GM19240 (cell line): ENCODE measurements around the gene NOS1AP.

Experiments used
- DNase-seq: peaks from one replicate; pipeline ENCODE4 v3.0.0; 2011; ENCODE audit warnings: low spot score; ENCODE audit not compliant: insufficient read length

The NOS1AP gene

DNA sequence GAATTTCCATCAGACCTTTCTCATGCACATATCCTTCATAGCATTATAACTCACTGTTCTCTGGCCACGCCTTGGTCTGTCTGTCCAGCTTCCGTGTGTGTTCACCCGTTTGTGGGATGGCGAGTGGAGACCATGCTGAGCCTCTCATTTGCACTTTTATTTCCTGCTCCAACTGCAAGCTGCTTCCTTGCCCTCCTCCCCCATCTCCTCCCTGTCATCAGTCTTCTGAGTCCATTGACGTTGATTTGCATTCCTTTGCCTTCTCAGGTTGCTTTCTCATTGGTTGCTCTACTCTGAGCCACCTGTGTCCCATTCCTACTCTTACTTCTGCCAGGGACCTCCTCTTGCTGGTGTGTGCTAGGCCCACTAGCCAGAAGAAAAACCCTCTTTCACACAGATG is 146.4 kb downstream of the NOS1AP start:
- no peak for DNase-seq

DNA sequence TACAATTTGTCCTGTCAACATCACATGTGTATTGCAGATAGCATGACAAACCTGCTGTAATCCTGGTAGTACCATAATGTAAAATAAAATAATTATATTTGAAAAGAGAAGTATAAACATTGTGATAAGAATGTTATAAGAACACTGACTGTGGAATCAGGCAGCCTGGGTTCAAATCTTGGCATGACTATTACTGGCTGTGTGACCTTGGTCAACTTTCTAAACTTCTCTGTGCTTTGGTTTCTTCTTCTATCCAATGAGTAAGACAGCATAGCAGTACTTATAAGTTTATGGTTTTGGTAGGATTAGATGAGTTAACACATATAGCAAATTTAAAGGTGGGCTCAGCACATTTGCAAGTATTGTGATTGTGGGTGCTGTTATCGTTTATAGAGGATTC is 147.1 kb downstream of the NOS1AP start:
- no peak for DNase-seq

DNA sequence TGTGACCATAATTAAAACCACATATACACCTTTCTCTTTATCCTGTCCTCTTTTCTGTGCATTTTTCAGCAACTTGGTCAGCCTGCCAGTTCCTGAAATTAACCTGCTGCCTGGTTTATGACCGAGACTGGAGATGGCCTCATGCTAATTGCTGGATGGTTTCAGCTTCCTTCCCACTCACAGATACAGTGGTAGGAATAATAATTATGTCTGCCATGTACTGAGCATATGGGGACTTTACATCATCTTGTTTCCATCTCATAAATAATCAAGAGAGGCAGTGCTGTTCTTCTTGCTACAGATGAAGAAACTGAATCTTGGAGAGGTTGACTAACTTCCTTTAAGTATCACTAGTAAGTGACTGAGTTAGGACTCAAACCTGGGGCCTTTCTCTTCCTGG is 148.2 kb downstream of the NOS1AP start:
- DNase-seq: no peak

DNA sequence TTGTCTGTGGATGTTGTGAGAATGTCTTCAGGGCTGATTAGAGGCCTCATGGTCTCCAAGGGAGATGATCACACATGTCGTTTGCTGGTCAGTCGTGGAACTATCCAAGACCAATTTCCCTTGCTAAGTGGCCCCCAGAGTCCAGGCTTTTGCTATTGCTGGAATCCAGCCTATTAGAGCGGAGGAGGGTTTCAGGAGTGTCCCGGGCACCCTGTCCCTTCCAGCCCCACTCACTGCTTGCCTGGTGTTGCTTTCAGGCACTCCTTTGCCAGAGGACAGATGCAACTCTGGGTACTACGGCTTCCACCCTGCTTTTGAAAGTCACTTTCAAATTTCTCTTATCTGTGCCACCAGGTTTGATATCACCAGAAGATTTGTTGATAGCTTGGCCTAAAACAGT is 149.1 kb downstream of the NOS1AP start:
- no peak for DNase-seq

DNA sequence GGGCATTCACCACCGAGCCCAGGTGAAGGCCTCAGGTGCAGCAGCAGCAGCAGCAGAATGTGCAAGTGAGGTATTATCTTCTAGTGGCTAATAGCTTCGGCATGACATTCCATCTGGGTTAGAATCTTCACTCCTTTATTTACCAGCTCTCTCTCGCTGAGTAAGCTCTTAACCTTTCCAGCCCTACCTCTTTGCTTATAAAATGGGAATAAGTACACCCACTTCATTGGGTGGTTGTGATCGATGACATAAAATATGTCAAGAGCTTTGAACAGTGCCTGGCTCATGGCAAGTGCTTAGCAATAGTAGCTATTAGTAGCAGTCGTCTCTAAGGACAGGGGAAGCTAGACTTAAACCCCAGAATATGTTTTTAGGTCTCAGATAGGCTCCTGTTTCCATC is 149.5 kb downstream of the NOS1AP start:
- DNase-seq: no peak

DNA sequence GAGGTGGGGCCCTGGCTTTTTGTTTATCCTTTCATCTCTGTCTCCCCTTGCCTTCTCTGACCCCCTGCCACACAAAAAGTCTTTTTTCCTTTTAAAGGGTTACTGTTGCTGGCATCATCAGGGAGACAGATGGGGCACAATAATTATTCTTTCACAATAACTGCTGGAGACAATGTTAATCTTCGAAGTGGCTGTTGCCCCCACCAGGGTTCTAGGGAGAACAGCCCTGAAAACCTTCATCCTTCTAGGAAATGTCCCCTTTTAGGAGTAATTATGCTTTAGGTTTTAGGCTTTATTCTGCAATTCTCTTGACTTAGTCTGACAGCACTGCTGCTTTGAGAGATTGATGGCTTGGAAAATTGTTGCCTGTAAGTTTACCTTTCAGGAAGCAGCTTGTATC is 150.0 kb downstream of the NOS1AP start:
- DNase-seq: no peak

DNA sequence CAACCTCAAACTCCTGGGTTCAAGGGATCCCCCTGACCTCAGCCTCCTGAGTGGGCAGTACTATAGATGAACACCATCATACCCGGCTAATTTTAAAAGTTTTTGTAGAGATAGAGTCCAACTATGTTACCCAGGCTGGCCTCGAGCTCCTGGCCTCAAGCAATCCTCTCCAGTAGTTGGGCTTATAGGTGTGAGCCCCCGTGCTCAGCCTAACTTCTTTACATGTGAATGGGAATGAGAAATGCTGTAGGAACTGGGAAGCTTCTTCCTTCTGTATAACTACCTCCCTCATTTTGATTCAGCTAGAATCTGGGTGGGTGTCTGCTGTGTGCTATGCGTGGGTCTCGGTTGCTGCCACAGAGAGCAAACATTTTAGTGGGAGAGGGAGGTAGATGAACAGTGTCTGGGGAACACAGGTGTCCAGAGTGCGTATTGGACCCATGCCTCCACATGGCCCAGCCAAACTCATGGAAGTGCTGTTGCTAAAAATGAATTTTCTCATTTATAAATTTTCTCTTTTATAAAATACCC is 150.6 kb downstream of the NOS1AP start:
- no peak for DNase-seq

DNA sequence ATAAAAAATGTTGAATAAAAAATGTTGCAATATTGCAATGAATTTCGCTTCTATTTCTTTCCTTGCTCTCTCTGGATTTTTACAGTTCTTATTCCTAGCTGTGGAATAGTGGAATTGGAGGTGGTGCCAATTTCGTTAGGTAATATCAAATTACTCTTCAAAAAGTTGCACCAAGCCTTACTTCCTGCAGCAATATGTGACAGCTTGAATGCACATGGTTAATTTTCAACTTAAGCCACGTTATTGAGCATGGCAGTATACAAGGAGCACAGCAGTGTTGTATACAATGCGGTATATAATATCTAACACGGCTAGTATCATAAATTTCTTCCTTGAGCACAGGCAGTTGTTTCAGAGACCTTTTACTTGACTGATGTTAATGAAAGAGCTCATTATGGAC is 152.5 kb downstream of the NOS1AP start:
- no peak for DNase-seq

DNA sequence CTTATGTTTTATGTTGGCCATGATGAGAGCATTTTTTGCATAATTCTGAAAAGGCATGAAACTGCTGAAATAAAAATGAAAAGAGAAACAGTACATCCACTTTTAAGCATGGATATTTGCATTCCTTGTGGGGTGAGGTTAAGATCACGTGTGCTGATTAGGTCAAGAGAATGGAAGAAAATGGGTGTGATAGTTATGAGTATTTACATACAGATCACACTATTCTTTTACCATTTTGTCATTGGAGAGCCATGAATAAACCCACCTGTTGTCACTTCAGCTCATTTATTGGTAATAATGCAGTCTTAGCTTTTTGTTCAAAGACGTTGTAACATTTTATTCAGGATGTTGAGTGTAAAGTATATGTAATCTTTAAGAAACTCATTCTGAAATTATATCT is 153.2 kb downstream of the NOS1AP start:
- no peak for DNase-seq

DNA sequence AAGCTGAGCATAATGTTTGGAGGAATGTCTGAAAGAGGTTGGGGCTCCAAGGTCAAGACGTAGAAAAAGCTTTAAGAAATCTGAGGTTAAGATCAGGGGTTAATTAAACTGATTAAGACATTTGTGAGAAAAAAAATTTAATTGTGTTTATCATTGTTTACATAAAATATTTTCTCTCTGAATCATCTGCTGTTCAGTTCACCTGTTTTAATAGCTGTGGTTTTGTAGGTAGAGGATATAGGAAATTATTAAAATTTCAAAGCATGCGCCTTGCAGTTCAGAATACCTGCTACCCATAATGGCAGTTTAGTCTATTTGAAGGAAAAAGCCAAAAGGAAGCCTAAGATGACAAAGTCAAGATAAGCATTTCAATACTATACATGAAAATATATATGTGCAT is 154.0 kb downstream of the NOS1AP start:
- no peak for DNase-seq

DNA sequence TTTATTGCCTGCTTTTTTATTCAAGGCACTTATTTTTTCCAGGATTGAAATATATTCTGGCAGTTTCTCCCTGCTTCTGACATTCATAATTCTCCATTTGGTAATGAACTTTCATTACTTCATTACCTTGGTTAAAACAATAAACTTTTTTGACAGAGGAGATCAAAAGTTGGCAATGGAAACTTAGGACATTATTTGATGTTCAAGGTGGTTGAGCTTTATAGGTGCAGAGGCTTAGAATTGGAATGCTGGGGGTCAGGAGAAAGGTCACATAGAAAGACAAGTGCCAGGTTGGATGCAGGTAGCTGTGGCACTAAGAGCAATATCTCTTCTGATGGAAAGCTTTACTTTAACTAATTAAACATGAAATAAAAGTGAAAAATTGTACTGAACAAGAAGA is 154.8 kb downstream of the NOS1AP start:
- no peak for DNase-seq

DNA sequence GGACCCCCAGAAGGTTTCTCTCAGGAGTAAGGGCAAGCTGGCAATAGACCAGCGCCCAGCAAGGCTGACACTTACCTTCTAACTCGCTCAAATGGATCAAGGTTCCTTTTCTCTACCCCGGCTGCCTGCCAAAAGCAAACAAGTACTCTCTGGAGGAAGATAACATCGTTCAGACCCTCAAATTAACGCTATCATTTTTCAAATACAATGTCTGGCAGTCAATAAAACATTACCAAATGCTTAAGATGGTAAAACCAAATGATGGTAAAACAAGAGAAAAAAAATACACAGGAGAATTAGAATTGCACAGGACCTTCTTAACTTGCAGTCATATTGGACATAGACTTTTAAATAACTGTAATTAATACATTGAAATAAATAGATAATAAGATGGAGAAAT is 159.1 kb downstream of the NOS1AP start:
- DNase-seq: no peak

DNA sequence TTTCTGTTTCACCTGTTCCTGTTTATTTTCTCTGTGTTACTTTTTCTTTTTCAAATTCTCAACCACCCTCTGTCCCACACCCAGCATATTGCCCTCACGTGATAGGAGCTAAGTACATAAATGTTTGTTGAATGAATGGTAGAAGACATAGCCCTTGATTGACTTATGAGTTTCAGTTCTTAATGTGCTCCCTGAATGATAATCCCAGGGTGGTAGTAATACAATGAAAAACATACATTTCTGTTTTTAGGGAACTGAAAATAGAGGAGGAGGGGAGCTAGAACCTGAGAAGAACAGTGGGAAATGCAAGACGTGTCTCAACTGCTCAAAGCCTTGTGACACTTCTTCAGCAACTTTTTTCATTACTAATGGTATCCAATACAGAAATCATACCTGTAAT is 160.1 kb downstream of the NOS1AP start:
- no peak for DNase-seq

DNA sequence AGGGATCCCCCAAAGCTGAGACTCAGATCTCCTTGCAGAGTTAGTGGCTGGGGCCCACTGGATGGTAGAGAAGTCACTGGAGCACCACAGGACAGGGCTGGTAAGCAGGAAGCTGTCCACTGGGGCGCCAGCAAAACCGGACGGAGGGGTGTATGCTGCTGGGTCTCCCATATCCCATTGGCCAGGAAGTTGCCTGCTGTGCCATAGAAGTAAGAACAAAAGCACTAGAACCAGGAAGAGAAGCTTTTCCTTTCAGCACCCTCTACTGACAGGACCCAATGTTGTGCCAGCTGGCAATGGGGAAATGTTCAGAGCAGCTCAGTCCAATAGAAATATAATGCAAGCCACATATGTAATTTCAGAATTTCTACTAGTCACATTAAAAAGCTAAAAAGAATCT is 160.6 kb downstream of the NOS1AP start:
- DNase-seq: no peak

DNA sequence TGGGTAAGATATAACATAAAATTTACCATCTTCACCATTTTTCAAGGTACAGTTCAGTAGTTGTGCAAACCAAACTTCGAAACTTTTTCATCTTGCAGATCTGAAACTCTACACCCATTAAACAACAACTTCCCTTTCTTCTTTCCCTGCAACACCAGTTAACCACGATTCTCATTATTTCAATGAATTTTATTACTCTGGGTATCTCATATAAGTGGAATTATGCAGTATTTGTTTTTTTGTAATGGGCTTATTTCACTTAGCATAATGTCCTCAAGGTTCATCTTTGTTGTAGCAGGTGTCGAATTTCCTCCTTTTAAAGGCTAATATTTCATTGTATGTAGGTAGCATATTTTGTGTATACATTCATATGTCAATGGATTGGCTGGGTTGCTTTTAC is 161.0 kb downstream of the NOS1AP start:
- no peak for DNase-seq

DNA sequence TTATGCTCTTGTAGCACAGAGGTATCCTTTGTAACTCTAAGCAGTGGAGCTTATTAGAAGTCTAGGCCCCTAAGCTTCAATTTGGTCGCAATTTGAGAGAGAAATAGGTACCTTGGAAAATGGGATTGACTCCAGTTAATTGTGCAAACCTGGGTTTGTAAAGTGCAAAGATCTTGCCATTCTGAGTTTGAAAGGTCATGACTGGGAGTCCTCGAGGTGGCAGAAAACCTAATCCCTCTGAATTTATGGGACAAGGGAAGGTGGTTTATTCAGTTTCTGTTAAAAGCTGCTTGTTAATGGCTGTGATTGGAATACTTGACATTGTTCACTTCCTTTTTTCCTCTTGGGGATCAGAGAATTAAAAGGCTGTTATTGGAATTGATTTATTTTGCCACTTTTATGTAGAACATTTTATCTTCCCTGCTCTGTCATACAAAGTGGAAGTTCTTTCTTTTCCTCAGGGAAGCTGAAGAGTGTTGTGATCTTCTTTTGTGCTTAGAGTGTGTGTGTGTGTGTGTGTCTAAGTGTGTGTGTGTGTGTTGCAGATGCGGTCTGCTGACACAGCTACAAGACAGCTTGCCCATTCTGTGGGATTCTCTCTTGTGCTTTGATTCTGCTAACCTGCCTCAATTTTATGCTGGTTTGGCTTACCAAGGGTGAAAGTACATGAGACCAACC is 162.7 kb downstream of the NOS1AP start:
- DNase-seq: no peak

DNA sequence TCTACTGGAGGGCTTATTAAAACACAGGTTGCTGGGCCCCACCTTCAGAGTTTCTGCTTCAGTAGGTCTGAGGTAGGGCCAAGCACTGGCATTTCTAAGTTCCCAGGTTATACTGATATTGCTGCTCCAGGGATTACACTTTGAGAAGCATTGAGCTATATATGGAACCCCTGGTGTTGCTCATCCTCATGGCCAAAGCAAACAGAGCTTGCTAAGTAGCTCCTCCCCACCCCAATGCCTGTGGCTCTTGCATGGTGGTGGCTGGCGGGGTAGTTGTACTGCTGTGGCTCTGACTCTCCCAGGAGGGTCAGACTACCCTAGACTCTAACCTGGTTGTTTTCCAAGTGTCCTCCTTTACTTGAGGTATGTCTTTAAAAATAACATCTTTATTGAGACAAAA is 163.6 kb downstream of the NOS1AP start:
- DNase-seq: no peak

DNA sequence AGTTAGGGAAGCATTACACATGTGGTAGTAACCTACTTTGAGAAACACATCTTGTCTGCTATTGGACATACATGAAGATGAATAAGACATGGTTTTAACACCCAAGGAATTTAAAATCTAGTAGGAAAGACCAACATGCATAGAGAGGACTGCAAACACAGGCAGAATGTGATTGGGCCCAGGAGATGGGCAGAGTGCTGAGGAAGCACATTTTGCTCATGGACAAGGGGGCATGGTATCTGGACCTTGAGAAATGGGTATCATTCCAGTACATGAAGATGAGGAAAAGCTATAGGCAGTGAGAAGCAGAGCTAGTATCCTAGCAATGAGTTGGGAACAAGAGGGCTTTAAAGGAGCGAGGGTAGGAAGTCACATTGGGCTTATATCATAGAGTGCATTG is 164.4 kb downstream of the NOS1AP start:
- DNase-seq: no peak

DNA sequence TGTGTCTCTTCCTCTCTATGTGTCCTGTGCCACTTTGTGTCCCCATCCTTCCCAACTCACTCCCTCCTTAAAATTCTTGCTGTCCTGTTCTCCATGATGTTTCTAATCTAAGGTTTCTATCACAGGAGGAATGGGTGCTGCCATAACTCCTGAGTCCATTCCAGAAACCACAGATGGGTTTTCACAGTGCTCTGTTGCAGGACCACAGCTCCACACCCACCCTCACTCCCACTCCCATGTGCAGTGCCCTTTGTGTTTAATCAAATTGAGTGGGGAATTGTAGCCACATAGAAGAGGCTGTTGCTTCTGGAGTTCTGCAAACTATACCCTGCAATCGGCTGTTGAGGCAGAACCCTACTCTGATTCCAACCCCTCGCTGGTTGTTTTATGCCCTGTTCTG is 165.1 kb downstream of the NOS1AP start:
- DNase-seq: no peak

DNA sequence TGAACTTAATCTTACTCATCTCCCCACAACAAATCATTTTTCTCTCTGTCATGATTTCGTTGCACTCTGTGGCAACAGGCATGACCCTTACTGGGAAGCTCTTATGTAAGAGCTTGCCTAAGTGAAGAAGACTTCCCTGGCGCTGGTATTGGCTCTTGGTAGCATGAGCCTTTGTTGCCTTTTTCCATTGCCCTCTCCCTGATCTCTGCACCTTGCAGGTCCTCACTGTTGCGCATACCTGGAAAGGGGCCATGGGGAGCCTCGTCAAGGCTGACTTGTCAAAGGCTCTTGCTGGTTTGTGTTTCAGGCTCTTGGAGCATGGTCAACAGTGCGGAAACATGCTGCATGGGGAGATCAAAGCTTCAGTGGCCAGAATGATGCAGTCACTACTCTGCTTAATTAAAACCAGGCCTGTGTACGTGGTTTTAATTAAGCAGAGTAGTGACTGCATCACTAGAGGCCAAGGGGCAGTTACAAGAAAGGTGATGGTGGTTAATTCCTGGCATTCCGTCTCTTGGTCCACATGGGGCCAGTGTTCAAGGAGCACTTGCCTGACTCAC is 165.8 kb downstream of the NOS1AP start:
- no peak for DNase-seq

DNA sequence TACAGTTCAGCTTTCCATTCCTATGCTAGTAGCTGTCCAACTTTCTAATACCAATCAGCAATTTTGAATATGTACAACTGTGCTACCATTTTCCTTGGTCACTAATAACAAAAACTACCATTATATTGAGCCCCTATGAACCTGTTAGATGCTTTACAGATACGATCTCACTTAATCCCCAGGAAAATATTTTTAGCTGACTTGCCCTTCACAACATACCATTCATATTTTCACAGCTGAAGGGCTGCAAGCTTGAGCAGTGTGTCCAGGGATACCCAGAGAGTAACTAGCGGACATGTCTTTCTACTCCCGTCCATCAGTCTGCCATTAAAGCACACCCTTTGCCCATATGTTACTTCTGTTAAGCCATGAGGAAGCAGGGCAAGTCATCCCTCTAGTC is 166.7 kb downstream of the NOS1AP start:
- DNase-seq: no peak

DNA sequence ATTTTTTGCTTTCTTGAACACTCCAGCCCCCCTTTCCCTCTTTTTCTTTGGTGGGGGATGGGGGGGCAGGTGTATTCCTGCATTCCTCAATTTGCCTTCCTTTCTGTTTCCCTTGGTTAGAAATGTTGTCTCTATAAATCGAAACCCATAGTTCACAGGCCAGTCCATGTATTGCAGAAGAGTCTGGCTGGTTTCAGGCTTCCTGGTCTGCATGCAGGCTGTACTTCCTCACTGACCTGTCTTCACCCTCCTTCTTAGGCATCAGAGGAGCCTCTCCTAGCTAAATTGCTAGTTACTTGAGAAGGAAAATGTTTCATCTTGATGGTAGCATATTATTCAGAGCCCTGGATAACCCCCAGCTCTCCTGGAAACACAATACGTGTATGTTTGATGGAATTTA is 167.1 kb downstream of the NOS1AP start:
- DNase-seq: no peak

DNA sequence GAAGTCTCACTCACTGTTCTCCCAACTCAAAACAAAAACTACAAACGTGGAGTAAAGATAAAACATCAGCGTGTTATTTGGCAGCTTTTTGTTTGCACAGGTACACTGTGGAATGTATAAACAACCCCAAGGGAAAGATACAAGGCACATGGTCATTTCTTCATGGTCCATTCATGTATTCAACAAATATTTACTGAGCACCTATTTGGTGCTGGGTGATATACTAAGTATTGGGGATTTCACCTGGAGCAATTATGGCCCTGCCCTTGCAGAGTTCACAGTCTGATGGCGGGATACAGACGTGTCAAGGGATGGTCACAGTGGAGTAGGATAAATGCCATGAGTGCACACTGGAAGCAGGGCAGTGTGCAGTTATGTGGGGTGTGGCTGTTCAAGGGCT is 171.1 kb downstream of the NOS1AP start:
- DNase-seq: no peak

DNA sequence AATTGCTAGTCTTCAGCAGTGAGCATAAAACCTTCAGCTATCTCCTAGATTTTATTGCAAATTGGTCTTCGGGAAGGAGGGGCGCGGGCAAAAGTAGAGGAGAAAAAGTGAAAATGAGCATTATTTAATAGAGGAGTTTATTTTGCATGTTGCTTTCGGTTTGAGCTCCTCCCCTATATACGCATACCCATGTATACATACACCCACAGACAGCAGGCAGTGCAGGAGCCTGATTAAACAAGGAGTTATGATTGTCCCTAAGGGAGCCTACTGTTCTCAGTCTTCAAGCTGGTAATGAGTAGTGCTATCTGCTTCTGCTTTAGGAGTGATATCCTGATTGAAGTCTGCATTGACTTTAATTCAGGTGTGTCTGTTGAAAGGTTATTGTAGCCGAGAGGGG is 173.3 kb downstream of the NOS1AP start:
- no peak for DNase-seq
